GM12873 (cell line): ENCODE measurements around the gene CTNNA3.

Source experiments
- CTCF ChIP-seq: IDR thresholded peaks from 2 replicates; pipeline ENCODE4 v1.5.1; 2012; ENCODE audit warnings: low read depth, mild to moderate bottlenecking, moderate library complexity, low read length, control low read depth; ENCODE audit not compliant: insufficient read depth; ENCODE audit errors: missing control alignments

CTNNA3 gene

GRCh38 chr10:67302701-67303100, 393.3 kb downstream of the CTNNA3 start:
- no peak for TF ChIP-seq CTCF

GRCh38 chr10:67299761-67300160, 396.2 kb downstream of the CTNNA3 start:
- TF ChIP-seq CTCF: no peak

DNA sequence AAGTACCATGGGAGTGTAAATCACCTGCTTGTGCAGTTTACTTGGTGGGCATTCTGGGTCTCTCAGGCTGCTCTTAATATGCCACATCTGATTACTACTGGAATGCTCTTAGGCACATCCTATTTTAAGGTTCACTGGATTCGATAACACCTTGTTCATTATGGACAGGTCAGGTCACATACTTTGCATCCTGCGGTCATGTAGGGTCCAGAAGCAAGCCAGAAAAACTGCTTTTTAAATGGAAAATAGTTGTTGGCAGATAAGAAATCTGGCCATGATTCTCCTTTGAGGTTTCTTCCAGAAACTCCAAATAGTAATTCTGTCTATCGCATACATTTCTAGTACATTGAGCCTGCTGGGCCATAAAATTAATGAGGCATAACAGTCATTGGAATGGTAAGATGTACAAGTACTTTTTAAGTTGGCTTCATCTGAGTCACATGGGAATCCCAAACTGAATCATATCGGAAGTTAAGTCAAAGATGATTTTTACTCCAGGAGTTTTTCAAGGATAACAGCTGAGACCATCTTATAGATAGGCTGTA, 398.3 kb downstream of the CTNNA3 start:
- TF ChIP-seq CTCF: no peak

- no peak for TF ChIP-seq CTCF
These were observed 399.1 kb downstream of the CTNNA3 start for GRCh38 chr10:67296926-67297325.

- TF ChIP-seq CTCF: no peak
These were observed 407.1 kb downstream of the CTNNA3 start for GRCh38 chr10:67288688-67289410.

DNA sequence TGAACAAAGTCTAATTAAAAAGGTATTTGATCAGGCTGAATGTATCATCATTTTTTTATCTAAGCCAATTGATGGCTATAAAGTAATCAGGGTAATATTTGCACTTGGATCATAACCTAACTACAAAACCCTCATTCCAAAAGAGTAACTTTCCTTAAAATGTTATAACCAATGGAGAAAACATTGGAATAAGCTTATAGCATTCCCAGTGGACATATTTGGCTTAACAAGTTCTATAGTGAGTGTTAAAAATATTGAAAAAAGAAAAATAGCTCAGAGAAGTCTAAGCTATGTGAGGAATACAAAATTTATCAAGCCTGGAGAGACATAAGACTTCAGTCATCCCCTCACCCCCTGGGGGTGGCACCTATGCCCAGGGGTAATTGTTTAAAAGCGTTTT, 411.4 kb downstream of the CTNNA3 start:
- TF ChIP-seq CTCF: no peak

DNA sequence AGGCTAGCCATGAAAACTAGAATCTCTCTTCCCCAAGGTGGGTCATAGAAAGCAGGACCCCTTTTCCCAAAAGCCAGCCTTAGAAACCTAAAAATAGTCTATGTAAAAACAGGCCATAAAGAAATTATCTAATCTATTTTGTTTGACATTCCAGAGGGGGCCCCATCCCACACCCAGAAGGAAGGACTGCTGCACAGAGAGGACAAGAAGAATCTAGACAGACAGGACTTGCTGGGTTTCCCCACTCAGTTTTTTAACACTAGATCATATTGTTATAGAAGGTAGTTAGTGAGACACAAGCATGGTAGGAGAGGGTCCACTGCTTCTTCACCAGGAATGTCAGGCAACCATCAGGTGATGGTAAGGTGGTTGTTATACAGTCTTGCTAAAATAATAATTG, 413.1 kb downstream of the CTNNA3 start:
- TF ChIP-seq CTCF: no peak
